Esophagus muscularis mucosa (tissue), 4 donors: ENCODE results near the gene ZMAT1.

ENCODE experiments used
- EP300 ChIP-seq: sonication (generic); formaldehyde crosslinking; IDR thresholded peaks from one replicate; pipeline ENCODE4 v1.6.1; 2017; ENCODE audit warnings: antibody characterized with exemption
- POLR2A ChIP-seq: fragments of 450-650 bp; IDR thresholded peaks from one replicate; pipeline ENCODE4 v1.6.1; 2017; ENCODE audit warnings: antibody characterized with exemption, moderate library complexity, mild to moderate bottlenecking, low read depth
- POLR2AphosphoS5 ChIP-seq, 2 donors: sonication (generic); formaldehyde crosslinking; IDR thresholded peaks; one replicate each; pipeline ENCODE4 v1.6.1; 2017; ENCODE audit warnings: antibody characterized with exemption in 2 of 2
- TF ChIP-seq, protein P1 (sequence below), 3 experiments: fragments of 200-600 bp in 2 of 3; fragments of 450-650 bp in 1 of 3; sonication (generic) in 2 of 3; IDR thresholded peaks; one replicate each; pipeline ENCODE4 v1.5.1; 2017 to 2019; ENCODE audit warnings: antibody characterized with exemption in 3 of 3, mild to moderate bottlenecking in 2 of 3, moderate library complexity in 1 of 3

DNA sequence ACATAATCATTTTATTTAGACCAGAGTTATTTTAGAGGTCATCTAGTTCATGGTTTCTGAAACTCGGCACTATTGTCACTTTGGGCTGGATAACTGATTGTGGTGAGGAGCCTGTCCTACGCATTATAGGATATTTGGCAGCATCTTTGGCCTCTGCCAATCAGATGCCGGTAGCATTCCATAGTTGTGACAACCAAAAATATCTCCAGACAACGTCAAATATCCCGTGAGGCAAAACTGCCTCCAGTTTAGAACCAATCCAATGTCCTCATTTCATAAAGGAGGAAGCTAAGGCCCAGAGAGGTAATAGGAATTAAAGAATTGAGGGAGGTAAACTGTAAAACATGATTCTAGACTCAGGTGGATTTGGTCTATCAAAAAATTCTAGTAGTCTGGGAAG lies 6.1 kb downstream of the ZMAT1 start:
- TF ChIP-seq, protein P1, sequence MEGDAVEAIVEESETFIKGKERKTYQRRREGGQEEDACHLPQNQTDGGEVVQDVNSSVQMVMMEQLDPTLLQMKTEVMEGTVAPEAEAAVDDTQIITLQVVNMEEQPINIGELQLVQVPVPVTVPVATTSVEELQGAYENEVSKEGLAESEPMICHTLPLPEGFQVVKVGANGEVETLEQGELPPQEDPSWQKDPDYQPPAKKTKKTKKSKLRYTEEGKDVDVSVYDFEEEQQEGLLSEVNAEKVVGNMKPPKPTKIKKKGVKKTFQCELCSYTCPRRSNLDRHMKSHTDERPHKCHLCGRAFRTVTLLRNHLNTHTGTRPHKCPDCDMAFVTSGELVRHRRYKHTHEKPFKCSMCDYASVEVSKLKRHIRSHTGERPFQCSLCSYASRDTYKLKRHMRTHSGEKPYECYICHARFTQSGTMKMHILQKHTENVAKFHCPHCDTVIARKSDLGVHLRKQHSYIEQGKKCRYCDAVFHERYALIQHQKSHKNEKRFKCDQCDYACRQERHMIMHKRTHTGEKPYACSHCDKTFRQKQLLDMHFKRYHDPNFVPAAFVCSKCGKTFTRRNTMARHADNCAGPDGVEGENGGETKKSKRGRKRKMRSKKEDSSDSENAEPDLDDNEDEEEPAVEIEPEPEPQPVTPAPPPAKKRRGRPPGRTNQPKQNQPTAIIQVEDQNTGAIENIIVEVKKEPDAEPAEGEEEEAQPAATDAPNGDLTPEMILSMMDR (IDR thresholded peaks at IDR 0.05) = no peak
- no peak for TF ChIP-seq EP300
- TF ChIP-seq POLR2AphosphoS5 (IDR thresholded peaks at IDR 0.05) = no peak
- TF ChIP-seq POLR2A = no peak
